Measurements from ENCODE around the gene CACNA1C. TPM values are rescaled to one million over a fixed set of nuclear protein-coding genes. Genes with fewer than 3 reads are reported as not detected.

The CACNA1C gene
- total RNA-seq, 1 experiment from 2014 or later = 1.1 TPM

DNA sequence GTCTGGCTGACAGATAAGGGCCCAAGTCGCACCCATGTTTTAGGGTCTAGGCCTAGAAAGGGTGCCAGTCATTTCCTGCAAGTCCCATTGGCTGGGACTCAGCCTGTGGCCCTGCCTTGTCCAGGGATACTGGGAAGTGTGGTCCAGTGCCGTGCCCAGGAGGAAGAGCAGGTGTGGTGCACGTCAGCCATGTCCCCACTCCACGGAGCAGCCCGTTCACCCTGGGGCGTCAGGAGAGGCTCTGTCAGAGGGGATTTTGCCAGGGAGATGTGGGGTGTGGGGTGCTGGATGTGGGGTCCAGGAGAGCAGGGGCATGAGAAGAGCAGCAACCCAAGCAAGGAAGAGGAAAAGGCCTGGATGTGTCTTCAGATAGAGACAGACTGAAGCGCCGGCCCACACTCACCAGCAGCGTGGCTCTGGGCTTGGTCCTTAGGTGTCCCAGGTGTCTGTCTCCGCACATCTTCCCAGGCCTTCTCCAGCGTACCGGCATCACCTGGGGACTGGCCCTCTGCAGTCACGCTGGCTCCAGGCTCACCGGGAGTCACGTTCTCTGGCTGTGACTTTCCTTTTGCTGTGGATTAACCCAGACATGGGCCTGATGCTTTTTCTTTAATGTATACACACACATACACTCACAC, 138.2 kb downstream of the CACNA1C start:
- Histone ChIP-seq H3T11ph (ENCODE audit: low read length) (no peak overlapping the region), H3K4me2 (ENCODE audit: insufficient read depth, insufficient read length, low read length) (no peak overlapping the region), H3K27me3 (ENCODE audit: insufficient read depth, low read length) (no peaks in the 10 kb centered on the region), H4K5ac (ENCODE audit: insufficient read length, low read depth, low read length) (no peak overlapping the region), H2BK120ac (ENCODE audit: low read depth, low read length, poor library complexity, severe bottlenecking) (no peak overlapping the region), H3K18ac (ENCODE audit: insufficient read length, low read depth, low read length) (no peak overlapping the region), H2BK15ac (ENCODE audit: low read depth, low read length) (no peak overlapping the region), H2BK20ac (ENCODE audit: low read depth, low read length, poor library complexity, severe bottlenecking) (no peak overlapping the region), H2AK5ac (ENCODE audit: insufficient read length, low read length) (peak overlapping the region; percentile 10), H3K4me1 (ENCODE audit: insufficient read depth, low read length) (peaks cover 11% of the 10 kb centered on the region; the same call in 1 of the 2 replicates), H3K79me1 (ENCODE audit: insufficient read depth, low read depth, low read length, poor library complexity, severe bottlenecking) (no peaks in the 10 kb centered on the region), H3K9me3 (ENCODE audit: control insufficient read depth, low read depth, low read length) (no peaks in the 10 kb centered on the region), H4K91ac (ENCODE audit: insufficient read length, low read depth, low read length) (no peak overlapping the region), H3K56ac (ENCODE audit: insufficient read length, low read depth, low read length) (peak overlapping the region; percentile 25), H3K23me2 (ENCODE audit: insufficient read length, low read depth, low read length, poor library complexity, severe bottlenecking) (no peaks in the 10 kb centered on the region), H3K9ac (ENCODE audit: extremely low read depth, insufficient read length, low read length) (no peak overlapping the region), H2BK5ac (ENCODE audit: insufficient read length, low read length) (no peak overlapping the region), H3K79me2 (ENCODE audit: insufficient read depth, low read length) (no peaks in the 10 kb centered on the region), H4K20me1 (ENCODE audit: control insufficient read depth, insufficient read depth, insufficient read length) (no peaks in the 10 kb centered on the region), H3K14ac (ENCODE audit: insufficient read depth, low read length) (no peak overlapping the region), H2BK12ac (ENCODE audit: insufficient read length, low read depth, low read length) (no peak overlapping the region), H3K27ac (ENCODE audit: insufficient read length, low read depth, low read length) (no peak overlapping the region), H3K23ac (ENCODE audit: insufficient read length, low read depth, low read length) (no peak overlapping the region), H3K4ac (ENCODE audit: low read depth, low read length) (no peak overlapping the region), H2AFZ (ENCODE audit: low read length) (no peak overlapping the region), H4K8ac (replicated peaks; ENCODE audit: insufficient read length, low read depth, low read length) (peak overlapping the region; percentile 5)
- TF ChIP-seq CTCF (conservative IDR thresholded peaks at IDR 0.05) = no peak
- H3K36me3 Mint-ChIP-seq (ENCODE audit: insufficient read depth in 1 of 3, low read depth in 3 of 3) = no peaks in the 10 kb centered on the region
- no peaks in the 10 kb centered on the region; a peak in 2 of 5 replicates for H3K9me3 Mint-ChIP-seq
- WGBS (ENCODE audit: extremely low coverage, insufficient read length, low lambda C conversion rate) = no CpG with 5 or more reads among the region's 15 CpGs
- H3K4me3 Mint-ChIP-seq = 0 out of 5 replicates have a peak overlapping the region, but pooled peaks of 1 of the 2 experiments have one; percentile 31
- H3K27ac Mint-ChIP-seq = peak overlapping the region; percentile 33 to 81 (median 58); a peak in 5 of 7 replicates
- DNase-seq = no peak
- H3K4me1 Mint-ChIP-seq = peaks cover 48 to 56% of the 10 kb centered on the region in 2 experiments
- H3K27me3 Mint-ChIP-seq (ENCODE audit: low read depth) = 0 out of 2 replicates have a peak, but pooled peaks cover 2% of the 10 kb centered on the region

All from H9 (cell line).